Ovary (tissue), 9 donors: Measurements from ENCODE around the gene PDE4DIP. TPM values are rescaled to one million over a fixed set of nuclear protein-coding genes. Genes with fewer than 3 reads are reported as not detected.
"Not testable (repeated sequence)": the region's sequence is repeated elsewhere in the genome, so short reads cannot be mapped to it uniquely, and the experiment has no call there.

ENCODE experiments used
- DNase-seq, 5 donors: peaks; one replicate each; pipeline ENCODE4 v3.0.0-alpha.2; 2019 to 2020
- H3K27ac ChIP-seq, 2 donors: fragments of 200-600 bp; one replicate each; pipeline versions ENCODE4 v1.5.1 to v1.8.0; 2019 to 2022
- H3K27me3 ChIP-seq: fragments of 200-600 bp; one replicate; pipeline ENCODE4 v1.8.0; 2022
- H3K36me3 ChIP-seq: fragments of 200-600 bp; sonication (generic); one replicate; pipeline ENCODE4 v1.5.1; 2019
- H3K4me1 ChIP-seq: one replicate; pipeline ENCODE4 v1.8.1; 2013; ENCODE audit warnings: mild to moderate bottlenecking, moderate library complexity; ENCODE audit not compliant: insufficient read depth
- H3K4me3 ChIP-seq: fragments of 200-600 bp; sonication (generic); one replicate; pipeline ENCODE4 v1.5.1; 2017
- H3K9me3 ChIP-seq, 2 donors: fragments of 200-600 bp in 1 of 2; sonication (generic) in 1 of 2; one replicate each; pipeline versions ENCODE4 v1.5.1 to v1.8.1; 2013 to 2019; ENCODE audit warnings: mild to moderate bottlenecking in 1 of 2, moderate library complexity in 1 of 2
- whole genome bisulfite sequencing, 3 donors: extraction: QIAGEN DNeasy Blood & Tissue Kit in 1 of 3; methylation state at CpG; one replicate each; pipeline versions ENCODE4 v1.1.5 to v1.1.7; 2013 to 2017; 5-methylcytosine and 5-hydroxymethylcytosine counted together
- intact Hi-C, 4 donors: fragments of 100-400 bp; cut with DNase I; formaldehyde crosslinking; loops; one replicate each; pipeline versions ENCODE4 v1.11.0 to v1.15.1; 2022 to 2023
- polyA plus RNA-seq, 2 donors: library from polyadenylated mRNA; stranded (reverse); fragments of 200-250 nt in 1 of 2; fragments of 350-450 nt in 1 of 2; fragmentation: Illumina TruSeq in 1 of 2; extraction: RNeasy Lipid Tissue Mini Kit (QIAGEN cat#74804) in 1 of 2; gene quantifications; one replicate each; pipeline ENCODE4 v1.2.3, GENCODE V29; 2013 to 2014
- total RNA-seq, 7 donors: library from RNA; depleted of rRNA in 2 of 7; stranded (reverse); fragments of >200 nt in 2 of 7; fragmentation: NEBNext Ultra II Directional in 3 of 7; extraction: Animal tissue kit (Norgen Biotek cat#: 25700) in 3 of 7; gene quantifications; one replicate each; pipeline versions ENCODE4 v1.1.0 to v1.2.4, GENCODE V29; 2016 to 2023
- donor health status: DM: no; HTN: no; CAD: no; lungs with moderate emphysema.
- donor health status: DM: no; HTN: no; CAD: no.
- donor health status: Bipolar disorder and iron deficiency.
- donor health status: DM: yes; HTN: yes; CAD: no.
- donor health status: DM: no; HTN: no; CAD: no.
- donor health status: DM: yes; HTN: yes; CAD: no.

Gene PDE4DIP
- total and polyA plus RNA-seq, 9 donors = 5.8 to 44.5 (median 24.0) TPM

- DNase-seq, H3K9me3 ChIP-seq, H3K4me1 ChIP-seq, H3K4me3 ChIP-seq, H3K36me3 ChIP-seq, intact Hi-C loops, H3K27me3 ChIP-seq, H3K27ac ChIP-seq: not testable (repeated sequence)
- no CpG with 5 or more reads among the region's 4 CpGs for WGBS, 3 donors
These were observed 57.7 kb downstream of the PDE4DIP start for GRCh38 chr1:148901953-148902341.

DNA sequence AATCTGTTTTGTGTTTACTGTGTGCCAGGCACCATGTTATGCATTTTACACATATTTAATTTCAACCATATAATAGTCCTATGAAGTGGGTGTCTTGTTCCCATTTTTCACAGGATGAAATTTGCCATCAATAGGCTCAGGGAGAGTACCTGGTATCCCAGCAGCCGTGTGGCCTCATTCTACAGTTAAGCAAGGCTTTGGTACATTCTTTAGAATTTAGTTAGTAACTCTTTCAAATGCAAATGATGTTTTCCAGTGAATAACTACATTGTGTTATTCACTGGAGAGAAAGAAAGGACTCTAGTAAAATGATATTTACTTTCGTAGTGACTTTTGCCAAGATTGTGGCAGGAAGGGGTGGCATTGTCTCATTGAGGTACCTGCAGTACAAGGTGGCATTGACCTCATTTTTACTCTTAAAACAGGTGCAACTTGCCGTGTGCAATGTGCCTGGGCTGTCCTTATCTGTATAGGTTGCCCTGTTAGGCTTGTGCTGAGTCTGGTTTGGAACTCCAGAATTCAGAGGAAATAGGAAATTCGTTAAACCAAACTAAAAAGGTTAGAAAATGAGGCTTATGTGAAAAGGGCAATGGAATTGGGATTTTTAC, 65.1 kb downstream of the PDE4DIP start:
- intact Hi-C loops, H3K9me3 ChIP-seq, H3K4me1 ChIP-seq, H3K27me3 ChIP-seq, H3K36me3 ChIP-seq, DNase-seq, H3K27ac ChIP-seq, H3K4me3 ChIP-seq: not testable (repeated sequence)
- WGBS, 3 donors = no CpG with 5 or more reads among the region's 4 CpGs

GRCh38 chr1:148911303-148911928, 67.2 kb downstream of the PDE4DIP start:
- H3K36me3 ChIP-seq, H3K27me3 ChIP-seq, H3K4me1 ChIP-seq, H3K4me3 ChIP-seq, H3K9me3 ChIP-seq, DNase-seq, intact Hi-C loops, H3K27ac ChIP-seq: not testable (repeated sequence)
- WGBS, 3 donors = no CpG with 5 or more reads among the region's 5 CpGs

- H3K27me3 ChIP-seq, H3K9me3 ChIP-seq, DNase-seq, H3K4me1 ChIP-seq, H3K36me3 ChIP-seq, H3K4me3 ChIP-seq, intact Hi-C loops, H3K27ac ChIP-seq: not testable (repeated sequence)
- WGBS, 3 donors = no CpG with 5 or more reads among the region's 2 CpGs
These were observed 72.0 kb downstream of the PDE4DIP start for GRCh38 chr1:148916222-148916621.

- H3K36me3 ChIP-seq, H3K27ac ChIP-seq, DNase-seq, H3K4me1 ChIP-seq, H3K4me3 ChIP-seq, H3K9me3 ChIP-seq, intact Hi-C loops, H3K27me3 ChIP-seq: not testable (repeated sequence)
- WGBS, 3 donors = 15 to 30% (median 21%) methylated on average over 2 to 3 of the region's 4 CpGs
These were observed 72.6 kb downstream of the PDE4DIP start for GRCh38 chr1:148916695-148917348.

GRCh38 chr1:148918836-148919447, 74.7 kb downstream of the PDE4DIP start:
- H3K9me3 ChIP-seq, H3K4me1 ChIP-seq, H3K4me3 ChIP-seq, DNase-seq, H3K27me3 ChIP-seq, H3K27ac ChIP-seq, intact Hi-C loops, H3K36me3 ChIP-seq: not testable (repeated sequence)
- 69 to 73% (median 70%) methylated on average over 2 of the region's 3 CpGs for WGBS, 3 donors

DNA sequence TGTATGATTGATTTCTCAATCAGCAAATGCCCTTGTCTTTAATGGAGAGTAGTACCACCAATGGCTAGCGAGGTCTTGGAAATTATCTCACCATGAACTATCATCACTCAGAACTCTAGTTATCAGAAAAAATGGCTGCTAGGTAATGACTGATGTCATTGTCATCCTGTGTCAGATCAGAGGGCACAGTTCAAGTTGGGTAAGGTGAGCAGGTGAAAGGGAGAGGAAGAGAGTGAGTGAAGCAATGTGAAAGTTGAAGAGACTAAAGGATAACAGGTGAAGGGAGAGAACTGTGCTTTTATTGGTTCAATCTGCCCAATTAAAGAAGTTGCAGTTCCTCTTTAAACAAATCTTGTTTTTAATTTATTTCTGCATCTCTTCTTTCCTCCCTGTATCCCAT, 76.8 kb downstream of the PDE4DIP start:
- intact Hi-C loops, H3K27me3 ChIP-seq: not testable (repeated sequence)
- no CpG with 5 or more reads among the region's 1 CpG for WGBS, 3 donors

DNA sequence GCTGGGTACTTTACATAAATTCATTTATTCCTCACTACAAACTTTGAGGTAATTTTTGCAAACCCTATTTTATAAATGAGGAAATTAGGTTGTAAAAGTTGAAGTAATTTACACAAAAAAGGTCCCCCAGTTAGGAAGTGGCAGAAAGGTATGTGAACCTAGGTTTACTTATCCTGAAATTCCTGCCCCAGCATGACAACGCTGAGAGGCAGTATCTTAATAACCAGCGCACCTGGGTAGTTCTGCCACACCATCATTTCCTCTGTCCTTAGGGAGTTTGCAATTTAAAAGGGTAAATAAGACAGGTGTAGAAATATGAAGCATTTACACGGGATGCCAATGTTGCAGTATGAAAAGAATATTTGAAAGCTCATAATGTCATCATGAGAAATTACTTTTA, 79.6 kb downstream of the PDE4DIP start:
- H3K27me3 ChIP-seq, H3K4me1 ChIP-seq, H3K27ac ChIP-seq, H3K9me3 ChIP-seq, H3K4me3 ChIP-seq, H3K36me3 ChIP-seq, intact Hi-C loops, DNase-seq: not testable (repeated sequence)
- 67 to 68% methylated on average over 1 of the region's 3 CpGs; no CpG with 5 or more reads in 1 of the 3 donors for WGBS, 3 donors

More for the DNA sequence above, 76.8 kb downstream of the PDE4DIP start:
- H3K9me3 ChIP-seq, H3K36me3 ChIP-seq, H3K4me1 ChIP-seq, DNase-seq, H3K4me3 ChIP-seq, H3K27ac ChIP-seq: not testable (repeated sequence)

- intact Hi-C loops, H3K27ac ChIP-seq, H3K9me3 ChIP-seq, H3K36me3 ChIP-seq, H3K27me3 ChIP-seq, H3K4me1 ChIP-seq, DNase-seq, H3K4me3 ChIP-seq: not testable (repeated sequence)
- no CpG with 5 or more reads among the region's 1 CpG for WGBS, 3 donors
These were observed 83.4 kb downstream of the PDE4DIP start for GRCh38 chr1:148927645-148928044.

DNA sequence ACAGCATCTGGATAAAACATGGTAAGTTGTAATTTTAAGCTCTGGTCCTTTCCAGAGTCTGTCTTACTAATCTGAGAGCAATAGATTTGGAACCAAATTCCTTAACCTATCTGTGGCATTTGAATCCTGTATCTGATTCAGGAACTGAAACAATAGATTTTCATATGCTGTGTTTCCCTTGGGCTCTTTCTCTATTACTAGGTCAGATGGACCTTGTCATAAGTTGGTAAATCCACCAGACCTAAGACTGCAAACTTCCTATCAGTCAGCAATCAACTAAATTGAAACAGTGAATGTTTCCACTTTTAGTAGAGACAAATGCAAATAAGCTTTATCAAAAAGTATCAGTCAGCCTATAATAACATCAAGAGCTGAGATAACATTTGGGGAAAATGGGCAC, 85.0 kb downstream of the PDE4DIP start:
- H3K4me1 ChIP-seq, DNase-seq, H3K36me3 ChIP-seq, intact Hi-C loops, H3K4me3 ChIP-seq, H3K9me3 ChIP-seq, H3K27ac ChIP-seq, H3K27me3 ChIP-seq: not testable (repeated sequence)

GRCh38 chr1:148935381-148936002, 91.3 kb downstream of the PDE4DIP start:
- H3K4me3 ChIP-seq, H3K36me3 ChIP-seq, DNase-seq, intact Hi-C loops, H3K4me1 ChIP-seq, H3K9me3 ChIP-seq, H3K27ac ChIP-seq, H3K27me3 ChIP-seq: not testable (repeated sequence)
- WGBS, 3 donors = no CpG with 5 or more reads among the region's 3 CpGs
